ENCODE measurements around the gene MUC4.

GRCh38 chr3:195823999-195824398, 12.3 kb upstream of the MUC4 start:
- TF ChIP-seq POLR2A (IDR thresholded peaks at IDR 0.05), result no peak
- TF ChIP-seq, protein P1, sequence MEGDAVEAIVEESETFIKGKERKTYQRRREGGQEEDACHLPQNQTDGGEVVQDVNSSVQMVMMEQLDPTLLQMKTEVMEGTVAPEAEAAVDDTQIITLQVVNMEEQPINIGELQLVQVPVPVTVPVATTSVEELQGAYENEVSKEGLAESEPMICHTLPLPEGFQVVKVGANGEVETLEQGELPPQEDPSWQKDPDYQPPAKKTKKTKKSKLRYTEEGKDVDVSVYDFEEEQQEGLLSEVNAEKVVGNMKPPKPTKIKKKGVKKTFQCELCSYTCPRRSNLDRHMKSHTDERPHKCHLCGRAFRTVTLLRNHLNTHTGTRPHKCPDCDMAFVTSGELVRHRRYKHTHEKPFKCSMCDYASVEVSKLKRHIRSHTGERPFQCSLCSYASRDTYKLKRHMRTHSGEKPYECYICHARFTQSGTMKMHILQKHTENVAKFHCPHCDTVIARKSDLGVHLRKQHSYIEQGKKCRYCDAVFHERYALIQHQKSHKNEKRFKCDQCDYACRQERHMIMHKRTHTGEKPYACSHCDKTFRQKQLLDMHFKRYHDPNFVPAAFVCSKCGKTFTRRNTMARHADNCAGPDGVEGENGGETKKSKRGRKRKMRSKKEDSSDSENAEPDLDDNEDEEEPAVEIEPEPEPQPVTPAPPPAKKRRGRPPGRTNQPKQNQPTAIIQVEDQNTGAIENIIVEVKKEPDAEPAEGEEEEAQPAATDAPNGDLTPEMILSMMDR (IDR thresholded peaks at IDR 0.05), result no peak

All from body of pancreas (tissue), 4 donors.